ENCODE data around the gene GFY.

GRCh38 chr19:49415102-49415809 is 9.9 kb upstream of the GFY start:
- TF ChIP-seq POLR2A (IDR thresholded peaks at IDR 0.05) (no peak), CTCF (IDR thresholded peaks at IDR 0.05) (no peak), POLR2AphosphoS5 (IDR thresholded peaks at IDR 0.05) (no peak)
